ENCODE data around the gene SH3TC1. TPM values are rescaled to one million over a fixed set of nuclear protein-coding genes. Genes with fewer than 3 reads are reported as not detected.

The SH3TC1 gene
- total RNA-seq, 1 donor from 2014 or later: 23.2 TPM

DNA sequence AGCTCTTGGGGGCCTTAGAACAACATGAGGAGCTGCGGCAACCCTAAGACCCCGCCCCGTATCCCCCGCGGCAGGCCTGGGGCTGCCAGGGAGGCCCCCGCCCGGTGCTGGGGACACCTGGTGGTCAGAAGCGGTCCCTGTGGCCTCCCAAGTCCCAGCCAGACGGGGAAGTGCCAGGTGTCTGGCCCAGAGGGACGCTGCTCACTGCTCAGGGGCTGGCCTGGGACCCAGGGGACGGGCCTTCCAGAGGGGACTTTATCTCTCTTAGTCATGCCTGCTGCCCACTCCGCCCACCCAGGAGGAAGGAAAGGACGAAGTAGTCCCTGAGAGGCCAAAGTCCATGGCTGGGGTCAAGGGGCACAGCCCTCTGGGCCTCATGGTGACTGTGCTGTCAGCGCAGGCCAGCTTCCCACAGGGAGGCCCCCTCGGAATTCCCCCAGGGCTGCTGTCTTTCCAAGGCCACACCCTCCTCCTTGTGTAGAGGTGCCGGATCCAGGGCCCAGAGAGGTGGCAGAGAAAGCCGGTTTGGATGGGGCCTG is 39.5 kb downstream of the SH3TC1 start:
- Mint-ChIP-seq H3K36me3 (no peaks in the 10 kb centered on the region), H3K27ac (no peak overlapping the region), H3K9me3 (no peaks in the 10 kb centered on the region), H3K27me3 (ENCODE audit: low read depth) (no peaks in the 10 kb centered on the region), H3K4me1 (peaks cover 17% of the 10 kb centered on the region), H3K4me3 (no peak overlapping the region)
- DNase-seq (ENCODE audit: low spot score in 2 of 2, unreplicated experiment in 2 of 2): no peak
- TF ChIP-seq, protein P1, sequence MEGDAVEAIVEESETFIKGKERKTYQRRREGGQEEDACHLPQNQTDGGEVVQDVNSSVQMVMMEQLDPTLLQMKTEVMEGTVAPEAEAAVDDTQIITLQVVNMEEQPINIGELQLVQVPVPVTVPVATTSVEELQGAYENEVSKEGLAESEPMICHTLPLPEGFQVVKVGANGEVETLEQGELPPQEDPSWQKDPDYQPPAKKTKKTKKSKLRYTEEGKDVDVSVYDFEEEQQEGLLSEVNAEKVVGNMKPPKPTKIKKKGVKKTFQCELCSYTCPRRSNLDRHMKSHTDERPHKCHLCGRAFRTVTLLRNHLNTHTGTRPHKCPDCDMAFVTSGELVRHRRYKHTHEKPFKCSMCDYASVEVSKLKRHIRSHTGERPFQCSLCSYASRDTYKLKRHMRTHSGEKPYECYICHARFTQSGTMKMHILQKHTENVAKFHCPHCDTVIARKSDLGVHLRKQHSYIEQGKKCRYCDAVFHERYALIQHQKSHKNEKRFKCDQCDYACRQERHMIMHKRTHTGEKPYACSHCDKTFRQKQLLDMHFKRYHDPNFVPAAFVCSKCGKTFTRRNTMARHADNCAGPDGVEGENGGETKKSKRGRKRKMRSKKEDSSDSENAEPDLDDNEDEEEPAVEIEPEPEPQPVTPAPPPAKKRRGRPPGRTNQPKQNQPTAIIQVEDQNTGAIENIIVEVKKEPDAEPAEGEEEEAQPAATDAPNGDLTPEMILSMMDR (IDR thresholded peaks at IDR 0.05; ENCODE audit: unreplicated experiment): no peak

DNA sequence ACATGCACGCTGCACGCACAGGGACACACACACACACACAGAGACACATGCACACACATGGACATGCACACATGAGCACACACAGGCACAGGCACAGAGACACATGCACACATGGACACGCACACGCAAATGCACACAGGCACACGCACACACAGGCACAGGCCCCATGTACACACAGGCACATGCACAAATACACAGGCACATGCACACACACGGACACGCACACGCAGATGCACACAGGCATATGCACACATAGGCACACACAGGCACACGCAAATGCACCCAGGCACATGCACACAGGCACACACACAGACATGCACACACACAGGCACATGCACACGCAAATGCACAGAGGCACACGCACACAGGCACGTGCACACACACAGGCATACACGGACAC is 40.1 kb downstream of the SH3TC1 start:
- TF ChIP-seq, protein P1 (IDR thresholded peaks at IDR 0.05; ENCODE audit: unreplicated experiment): no peak
- Mint-ChIP-seq H3K36me3 (no peaks in the 10 kb centered on the region), H3K27me3 (ENCODE audit: low read depth) (no peaks in the 10 kb centered on the region), H3K4me1 (peaks cover 17% of the 10 kb centered on the region), H3K9me3 (no peaks in the 10 kb centered on the region), H3K27ac (no peak overlapping the region), H3K4me3 (no peak overlapping the region)
- no peak for DNase-seq (ENCODE audit: low spot score in 2 of 2, unreplicated experiment in 2 of 2)

DNA sequence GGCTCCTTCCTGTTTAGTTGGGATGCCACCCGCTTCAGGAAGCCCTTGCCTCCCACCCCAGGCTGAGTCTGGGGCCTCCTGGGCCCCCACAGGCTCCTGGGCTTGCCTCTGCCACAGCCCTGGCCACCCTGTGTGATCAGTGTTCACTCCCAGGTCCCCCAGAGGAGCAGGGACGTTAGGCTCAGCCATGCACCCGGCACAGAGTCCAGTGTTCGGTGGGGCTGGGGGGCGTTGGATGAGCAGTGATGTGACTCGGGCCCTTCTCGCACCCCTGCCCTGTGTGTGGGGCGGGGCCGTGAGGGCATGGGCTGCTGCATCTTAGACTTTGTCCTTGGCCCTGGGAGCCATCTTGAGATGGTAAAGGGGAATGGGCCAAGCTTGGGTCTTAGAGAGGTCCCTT is 40.6 kb downstream of the SH3TC1 start:
- no peaks in the 10 kb centered on the region for H3K36me3 Mint-ChIP-seq
- no peak overlapping the region for H3K27ac Mint-ChIP-seq
- no peaks in the 10 kb centered on the region for H3K9me3 Mint-ChIP-seq
- H3K4me1 Mint-ChIP-seq: peaks cover 17% of the 10 kb centered on the region
- H3K27me3 Mint-ChIP-seq (ENCODE audit: low read depth): no peaks in the 10 kb centered on the region
- H3K4me3 Mint-ChIP-seq: no peak overlapping the region
- DNase-seq (ENCODE audit: low spot score in 2 of 2, unreplicated experiment in 2 of 2): no peak
- TF ChIP-seq, protein P1 (IDR thresholded peaks at IDR 0.05; ENCODE audit: unreplicated experiment): no peak

DNA sequence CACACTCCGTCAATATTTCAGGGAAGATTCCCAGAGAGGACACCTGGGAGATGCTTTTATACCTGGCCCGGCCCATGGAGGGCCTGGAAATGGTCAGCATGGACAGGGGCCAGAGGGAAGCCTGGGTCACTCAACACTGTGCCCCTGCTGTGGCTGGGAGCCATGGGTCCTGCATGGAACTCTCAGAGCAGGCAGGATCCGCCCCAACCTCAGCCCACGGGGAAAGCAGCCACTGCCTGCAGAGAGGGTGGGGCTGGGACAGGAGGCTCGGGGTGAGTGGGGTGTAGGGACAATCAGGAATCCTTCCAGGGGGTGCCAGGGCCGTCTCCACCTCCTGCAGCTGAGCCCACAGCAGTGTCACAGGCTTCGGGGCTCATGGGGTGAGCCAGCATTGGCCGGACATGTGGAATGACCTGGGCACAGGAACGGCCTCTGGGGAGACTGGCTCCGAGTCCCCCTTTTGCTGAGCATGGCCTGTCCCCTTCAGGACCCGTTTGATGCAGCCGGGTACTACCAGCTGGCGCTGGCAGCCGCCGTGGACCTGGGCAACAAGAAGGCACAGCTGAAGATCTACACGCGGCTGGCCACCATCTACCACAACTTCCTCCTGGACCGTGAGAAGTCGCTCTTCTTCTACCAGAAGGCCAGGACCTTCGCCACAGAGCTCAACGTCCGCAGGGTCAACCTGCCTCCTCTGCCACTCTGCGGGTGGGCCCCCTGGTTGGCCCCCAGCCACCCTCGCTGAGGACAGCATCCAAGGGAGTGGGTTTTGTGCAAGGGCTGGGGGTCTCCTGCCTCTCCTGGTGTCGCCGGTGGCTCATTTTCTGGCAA is 41.3 kb downstream of the SH3TC1 start:
- TF ChIP-seq, protein P1 (IDR thresholded peaks at IDR 0.05; ENCODE audit: unreplicated experiment): no peak
- H3K4me3 Mint-ChIP-seq: no peak overlapping the region
- no peak overlapping the region for H3K27ac Mint-ChIP-seq
- no peaks in the 10 kb centered on the region for H3K27me3 Mint-ChIP-seq (ENCODE audit: low read depth)
- H3K4me1 Mint-ChIP-seq: peaks cover 17% of the 10 kb centered on the region
- H3K36me3 Mint-ChIP-seq: no peaks in the 10 kb centered on the region
- DNase-seq (ENCODE audit: low spot score in 2 of 2, unreplicated experiment in 2 of 2): no peak
- no peaks in the 10 kb centered on the region for H3K9me3 Mint-ChIP-seq

DNA sequence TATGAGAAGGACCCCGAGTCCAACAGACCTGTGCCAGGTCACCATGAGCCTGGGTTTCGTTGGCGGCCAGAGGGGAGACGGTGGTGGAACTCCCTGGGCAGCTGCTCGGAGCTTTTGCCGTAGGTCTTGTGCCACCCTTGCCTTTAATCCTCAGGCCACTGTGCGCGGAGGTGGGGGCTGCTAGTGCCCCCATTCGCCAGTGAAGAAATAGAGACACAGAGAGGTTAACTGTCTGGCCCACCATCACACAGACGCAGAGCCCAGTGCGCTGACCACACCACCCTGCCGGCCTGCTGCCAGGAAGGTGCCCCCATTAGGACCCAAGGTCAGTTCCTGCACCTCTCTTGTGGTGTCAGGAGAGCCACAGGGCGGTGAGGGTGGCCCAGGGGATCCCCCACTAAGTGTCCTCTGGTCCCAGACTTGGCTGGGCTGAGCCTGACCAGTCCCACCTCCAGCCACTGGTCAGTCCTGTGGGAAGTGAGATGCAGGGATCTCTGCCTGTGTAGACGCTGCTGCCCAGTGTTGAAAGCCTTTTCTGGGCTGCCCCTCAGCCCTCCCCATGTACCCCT is 42.2 kb downstream of the SH3TC1 start:
- Mint-ChIP-seq H3K36me3 (no peaks in the 10 kb centered on the region), H3K27me3 (ENCODE audit: low read depth) (no peaks in the 10 kb centered on the region), H3K4me1 (peaks cover 17% of the 10 kb centered on the region), H3K27ac (no peak overlapping the region), H3K9me3 (no peaks in the 10 kb centered on the region), H3K4me3 (no peak overlapping the region)
- TF ChIP-seq, protein P1 (IDR thresholded peaks at IDR 0.05; ENCODE audit: unreplicated experiment): no peak
- DNase-seq (ENCODE audit: low spot score in 2 of 2, unreplicated experiment in 2 of 2): no peak
